Esophagus muscularis mucosa (tissue), 4 donors: ENCODE data around the gene CEP112.

Source experiments
- EP300 ChIP-seq: sonication (generic); formaldehyde crosslinking; IDR thresholded peaks from one replicate; pipeline ENCODE4 v1.6.1; 2017; ENCODE audit warnings: antibody characterized with exemption
- POLR2A ChIP-seq: fragments of 450-650 bp; IDR thresholded peaks from one replicate; pipeline ENCODE4 v1.6.1; 2017; ENCODE audit warnings: antibody characterized with exemption, moderate library complexity, mild to moderate bottlenecking, low read depth
- POLR2AphosphoS5 ChIP-seq, 2 donors: sonication (generic); formaldehyde crosslinking; IDR thresholded peaks; one replicate each; pipeline ENCODE4 v1.6.1; 2017; ENCODE audit warnings: antibody characterized with exemption in 2 of 2
- TF ChIP-seq, protein P1 (sequence below), 3 experiments: fragments of 200-600 bp in 2 of 3; fragments of 450-650 bp in 1 of 3; sonication (generic) in 2 of 3; IDR thresholded peaks; one replicate each; pipeline ENCODE4 v1.5.1; 2017 to 2019; ENCODE audit warnings: antibody characterized with exemption in 3 of 3, mild to moderate bottlenecking in 2 of 3, moderate library complexity in 1 of 3

- TF ChIP-seq POLR2AphosphoS5 (IDR thresholded peaks at IDR 0.05) (no peak), POLR2A (no peak), EP300 (no peak)
- TF ChIP-seq, protein P1, sequence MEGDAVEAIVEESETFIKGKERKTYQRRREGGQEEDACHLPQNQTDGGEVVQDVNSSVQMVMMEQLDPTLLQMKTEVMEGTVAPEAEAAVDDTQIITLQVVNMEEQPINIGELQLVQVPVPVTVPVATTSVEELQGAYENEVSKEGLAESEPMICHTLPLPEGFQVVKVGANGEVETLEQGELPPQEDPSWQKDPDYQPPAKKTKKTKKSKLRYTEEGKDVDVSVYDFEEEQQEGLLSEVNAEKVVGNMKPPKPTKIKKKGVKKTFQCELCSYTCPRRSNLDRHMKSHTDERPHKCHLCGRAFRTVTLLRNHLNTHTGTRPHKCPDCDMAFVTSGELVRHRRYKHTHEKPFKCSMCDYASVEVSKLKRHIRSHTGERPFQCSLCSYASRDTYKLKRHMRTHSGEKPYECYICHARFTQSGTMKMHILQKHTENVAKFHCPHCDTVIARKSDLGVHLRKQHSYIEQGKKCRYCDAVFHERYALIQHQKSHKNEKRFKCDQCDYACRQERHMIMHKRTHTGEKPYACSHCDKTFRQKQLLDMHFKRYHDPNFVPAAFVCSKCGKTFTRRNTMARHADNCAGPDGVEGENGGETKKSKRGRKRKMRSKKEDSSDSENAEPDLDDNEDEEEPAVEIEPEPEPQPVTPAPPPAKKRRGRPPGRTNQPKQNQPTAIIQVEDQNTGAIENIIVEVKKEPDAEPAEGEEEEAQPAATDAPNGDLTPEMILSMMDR (IDR thresholded peaks at IDR 0.05), result no peak
These were observed 574.4 kb downstream of the CEP112 start for GRCh38 chr17:65617496-65617895.
